RPMI8226 (cell line): Measurements from ENCODE around the gene TNS3.

Experiments
- DNase-seq: peaks from one replicate; pipeline ENCODE4 v3.0.0-alpha.2; 2015

TNS3 gene

DNA sequence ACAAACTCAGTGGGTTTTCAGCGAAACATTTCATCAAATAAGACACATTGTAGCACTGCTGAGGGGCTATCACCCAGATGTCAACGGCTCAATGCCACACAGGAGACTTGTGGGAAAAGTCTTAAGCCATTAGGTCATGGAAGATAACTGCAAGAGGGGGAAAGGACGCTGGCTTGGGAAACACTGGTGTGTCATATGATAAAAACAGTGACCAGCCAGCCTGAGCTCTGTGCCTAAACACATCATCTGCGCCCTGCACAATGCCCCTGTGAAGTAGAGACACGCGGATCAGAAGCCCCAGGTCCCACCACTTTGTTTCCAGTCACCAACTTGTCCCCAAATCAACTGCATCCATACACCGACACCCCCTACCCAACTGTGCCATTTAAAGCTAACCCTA, 116.7 kb downstream of the TNS3 start:
- no peak for DNase-seq

DNA sequence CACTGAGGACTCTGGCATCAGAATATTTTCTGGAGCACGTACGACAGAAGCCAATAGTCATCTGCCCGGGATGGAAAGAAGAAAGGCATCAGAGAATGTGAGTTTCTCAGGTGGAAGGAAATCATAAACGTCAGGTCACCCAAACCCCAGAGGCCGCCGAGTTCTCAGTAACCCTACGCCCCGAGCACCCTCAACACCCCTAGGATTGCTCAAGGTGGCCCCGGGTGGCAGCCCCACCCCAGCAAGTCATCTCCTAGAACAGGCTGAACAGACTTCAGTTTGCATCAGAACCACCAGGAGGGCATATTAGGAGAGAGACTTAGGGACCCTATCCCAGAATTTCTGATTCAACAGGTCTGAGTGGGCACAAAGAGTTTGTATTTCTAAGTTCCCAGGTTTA, 117.6 kb downstream of the TNS3 start:
- DNase-seq = no peak

DNA sequence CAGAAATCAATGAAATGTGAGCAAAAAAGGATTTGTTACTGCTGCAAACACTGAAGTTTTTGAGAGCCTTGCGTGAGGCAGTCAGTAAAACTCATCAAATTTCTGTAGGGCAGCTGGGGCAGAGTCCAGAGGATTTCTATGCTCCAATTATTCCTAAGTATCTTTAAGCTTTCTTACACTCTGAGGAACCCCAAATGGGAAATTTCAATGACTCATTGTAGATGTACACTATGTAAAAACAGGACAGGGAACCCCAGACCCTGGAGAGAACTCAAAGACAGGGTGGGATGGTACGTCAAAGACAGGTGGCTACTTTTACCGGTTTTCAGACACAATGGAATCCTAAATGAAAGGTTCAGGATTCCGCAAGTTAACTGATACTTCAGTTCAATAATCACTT, 120.2 kb downstream of the TNS3 start:
- DNase-seq = no peak

DNA sequence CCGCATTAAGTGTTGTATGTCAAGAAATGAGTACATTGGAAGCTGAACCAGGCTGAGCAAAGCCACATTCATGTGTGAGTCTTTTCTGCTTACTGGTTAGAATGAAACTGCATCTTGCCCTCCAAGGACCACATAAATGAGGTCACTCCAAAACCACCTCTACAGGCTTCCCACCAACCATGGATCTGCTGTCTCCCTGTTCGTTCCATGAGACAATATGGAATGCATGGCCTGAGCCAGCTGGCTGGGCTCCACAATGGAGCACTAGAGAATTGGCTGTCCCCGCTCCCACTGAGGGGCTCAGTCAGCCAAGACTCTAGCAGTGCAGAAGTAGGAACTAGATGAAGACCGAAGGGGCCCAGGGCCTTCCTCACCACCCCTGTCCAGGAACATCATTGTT, 120.8 kb downstream of the TNS3 start:
- DNase-seq = no peak

DNA sequence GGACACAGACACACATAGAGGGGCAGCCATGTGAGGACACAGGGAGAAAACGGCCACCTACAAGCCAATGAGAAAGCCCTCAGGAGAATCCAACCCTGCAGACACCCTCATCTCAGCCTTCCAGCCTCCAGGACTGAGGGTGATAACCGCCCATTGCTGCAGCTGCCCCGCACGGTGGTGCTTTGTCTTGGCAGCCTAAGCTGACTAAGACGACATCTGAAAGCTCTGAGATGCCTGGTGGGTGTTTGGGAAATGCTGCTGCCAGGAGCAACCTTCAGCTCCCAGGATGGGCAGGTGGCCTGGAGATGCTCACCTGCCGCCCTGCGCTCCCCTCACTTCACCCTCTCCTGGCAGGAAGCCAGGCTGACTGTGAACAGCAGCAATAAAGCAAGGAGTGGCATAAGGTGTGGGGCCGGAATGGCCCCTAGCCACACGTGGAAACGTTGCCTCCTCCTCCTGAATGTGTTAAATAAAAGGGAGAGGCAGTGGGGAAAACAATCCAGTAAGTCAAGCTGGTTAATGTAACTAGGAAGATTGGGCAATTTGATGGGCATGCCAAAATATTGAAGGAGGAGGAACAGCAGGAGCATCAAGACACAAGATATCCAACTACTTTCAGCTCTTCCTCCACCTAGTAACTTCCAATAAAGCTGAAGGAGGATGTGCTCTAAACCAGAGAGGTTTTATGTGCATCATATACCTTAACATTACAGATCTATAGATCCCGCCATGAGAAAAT, 121.5 kb downstream of the TNS3 start:
- DNase-seq = no peak

DNA sequence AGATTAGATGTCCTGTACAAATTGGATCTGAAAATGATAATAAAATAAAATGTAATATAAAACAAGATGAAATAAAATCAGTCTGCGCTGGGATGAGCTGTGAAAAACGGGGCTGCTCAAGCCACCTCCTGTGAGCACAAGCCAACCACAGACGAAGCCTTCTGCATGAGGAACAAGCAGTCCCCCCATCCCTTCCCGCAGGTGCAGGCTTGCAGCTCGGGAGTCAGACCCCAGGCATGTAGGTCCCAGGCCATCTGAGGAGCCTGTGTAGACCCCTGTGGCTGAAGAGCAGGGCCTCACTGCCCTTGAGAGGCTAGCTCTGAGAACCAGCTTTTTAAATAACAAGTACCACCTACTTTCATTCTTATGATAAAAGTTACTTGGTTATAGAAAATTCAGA, 123.4 kb downstream of the TNS3 start:
- no peak for DNase-seq

DNA sequence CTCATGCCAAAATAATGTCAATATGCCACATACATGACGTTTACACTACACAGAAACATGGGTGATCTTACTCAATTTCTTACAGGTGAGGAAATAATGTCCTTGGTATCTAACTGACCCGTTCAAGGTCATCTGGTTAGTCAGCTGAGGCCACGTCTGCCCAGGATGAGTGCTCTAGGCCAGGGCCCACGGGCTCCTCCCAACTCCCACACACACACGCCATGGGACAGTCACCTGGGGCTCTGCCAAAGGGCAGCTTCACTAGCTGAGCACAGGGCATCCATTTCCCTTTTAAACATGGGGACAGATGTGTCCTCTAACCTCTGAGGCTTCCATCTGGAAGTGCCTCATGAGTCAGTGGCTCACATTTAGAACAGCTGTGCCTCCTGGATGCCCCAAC, 123.9 kb downstream of the TNS3 start:
- DNase-seq = no peak

DNA sequence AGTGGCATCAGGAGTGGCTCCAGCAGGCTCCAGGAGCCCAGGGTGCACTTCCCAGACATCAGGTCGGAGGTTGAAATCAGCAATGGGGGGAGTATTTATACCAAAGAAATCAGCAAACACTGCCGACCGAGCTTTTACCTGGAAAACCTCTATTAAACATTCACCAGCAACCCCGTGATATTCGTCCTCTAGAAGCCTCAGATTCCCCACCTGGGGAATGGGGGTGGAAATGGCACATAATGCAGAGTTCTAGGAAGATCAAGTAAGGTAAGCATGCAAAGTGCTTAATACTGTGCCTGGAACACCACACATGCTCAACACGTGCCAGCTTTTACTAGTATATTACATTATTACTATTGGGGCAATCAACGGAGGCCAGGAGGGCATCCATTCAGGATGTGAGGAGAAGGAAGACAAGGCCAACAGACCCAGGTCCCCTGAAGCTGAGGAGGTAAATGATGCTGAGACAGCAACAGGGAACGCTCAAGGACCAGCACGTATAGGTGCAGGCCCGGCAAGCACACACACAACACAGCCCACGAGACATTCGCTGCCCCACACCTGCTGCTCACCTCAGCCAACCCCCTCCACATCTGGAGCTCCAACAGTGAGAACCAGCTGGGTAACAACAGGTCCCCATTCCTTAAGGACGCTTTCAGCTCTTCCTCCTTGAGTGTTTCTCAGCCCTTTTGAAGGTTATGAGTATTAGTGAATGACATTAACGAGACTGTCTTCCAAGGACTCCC, 125.5 kb downstream of the TNS3 start:
- DNase-seq = no peak

DNA sequence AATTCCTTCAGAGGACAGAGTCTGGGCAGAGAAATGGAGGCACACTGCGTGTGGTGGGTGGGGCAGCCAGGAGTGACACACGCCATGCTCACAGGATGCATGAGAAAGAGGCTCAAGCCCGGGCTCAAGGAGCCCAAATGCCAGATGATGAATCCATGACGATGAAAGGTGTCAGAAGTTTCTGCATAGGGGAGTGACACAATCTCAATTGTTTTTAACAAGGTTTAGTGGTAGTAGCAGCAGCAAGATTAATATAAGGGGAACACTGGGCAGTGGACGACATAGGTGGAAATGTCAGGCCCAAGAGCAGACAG, 126.1 kb downstream of the TNS3 start:
- DNase-seq = no peak

DNA sequence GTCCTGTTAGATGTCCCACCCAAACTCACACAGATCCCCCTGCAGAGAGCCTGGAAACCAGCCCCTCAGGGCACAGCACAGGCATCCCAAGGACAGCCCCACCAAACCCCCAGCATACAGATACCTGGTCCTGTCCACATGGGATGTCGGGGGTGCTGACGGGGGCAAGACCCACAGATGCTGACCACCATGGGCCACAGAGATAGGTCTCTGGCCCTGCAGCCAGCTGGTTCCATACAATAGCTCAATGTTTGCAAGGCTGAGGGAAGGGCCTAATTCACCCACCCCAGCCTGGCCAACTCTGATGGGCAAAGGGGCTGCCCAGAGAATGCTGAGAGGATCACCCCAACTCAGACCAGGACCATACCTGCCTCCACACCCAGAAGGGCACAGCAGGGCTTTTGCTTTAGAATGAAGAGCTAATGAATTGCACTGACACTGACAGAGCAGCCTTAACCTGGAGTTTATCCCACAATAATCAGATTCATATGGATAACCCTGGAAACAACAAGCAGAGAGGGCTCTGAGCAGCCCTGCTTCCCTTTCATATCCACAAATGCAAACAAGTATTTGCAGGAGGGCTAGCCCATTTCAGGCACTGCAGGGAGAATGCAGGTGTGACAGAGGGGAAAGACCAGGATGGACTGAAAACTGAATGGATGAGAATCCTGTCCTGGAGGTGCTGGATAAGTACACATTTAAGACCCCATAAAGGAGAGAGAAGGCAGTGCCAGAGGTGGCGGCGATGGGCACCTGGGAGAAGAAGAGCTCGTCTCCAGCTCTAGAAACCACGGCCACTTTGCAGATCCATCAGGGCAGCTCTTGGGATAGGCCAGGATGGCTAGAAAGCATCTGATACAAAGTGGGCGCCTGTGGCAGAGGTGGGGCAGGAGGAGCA, 126.7 kb downstream of the TNS3 start:
- no peak for DNase-seq

DNA sequence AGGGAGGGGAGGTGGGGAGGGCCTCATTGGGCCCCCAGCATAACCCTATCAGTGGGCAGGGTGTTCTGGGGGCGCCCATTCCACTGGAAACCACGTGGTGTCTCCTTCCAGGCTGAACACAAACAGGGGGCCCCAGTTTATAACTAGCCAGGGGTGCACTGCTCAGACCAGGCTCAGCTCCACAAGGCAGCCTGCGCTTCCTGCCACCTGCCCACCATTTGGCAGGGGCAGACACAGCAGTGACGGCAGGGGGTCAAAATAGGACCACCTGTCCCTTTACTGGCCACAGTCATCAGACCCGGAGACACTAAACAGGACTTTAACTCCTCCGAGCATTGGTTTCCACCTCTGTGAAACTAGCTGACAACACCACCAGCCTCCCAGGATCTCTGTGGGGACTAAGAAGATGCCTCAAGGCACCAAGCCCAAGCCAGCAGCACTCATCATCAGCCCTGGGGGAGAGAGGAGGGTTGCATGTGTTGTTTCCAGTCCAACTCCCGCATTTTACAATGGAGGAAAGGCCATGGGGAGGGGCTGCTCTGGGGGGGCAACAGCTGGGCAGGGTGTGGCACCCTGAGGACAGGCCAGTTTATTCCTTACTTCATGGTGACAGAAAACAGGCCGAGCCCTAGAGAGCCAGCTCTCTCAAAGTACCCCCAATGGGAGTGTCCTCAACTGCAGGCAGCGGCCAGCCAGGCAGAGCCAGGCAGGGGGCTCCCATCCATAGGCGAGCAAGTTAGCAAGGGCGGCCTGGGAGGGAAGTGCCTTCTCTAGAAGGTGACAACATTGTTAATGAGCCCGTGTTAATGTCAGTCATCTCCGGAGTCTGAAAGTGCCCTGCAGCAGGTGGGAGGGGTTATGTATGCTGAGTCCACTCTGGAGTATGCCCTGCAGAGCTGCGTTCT, 127.6 kb downstream of the TNS3 start:
- DNase-seq = no peak

DNA sequence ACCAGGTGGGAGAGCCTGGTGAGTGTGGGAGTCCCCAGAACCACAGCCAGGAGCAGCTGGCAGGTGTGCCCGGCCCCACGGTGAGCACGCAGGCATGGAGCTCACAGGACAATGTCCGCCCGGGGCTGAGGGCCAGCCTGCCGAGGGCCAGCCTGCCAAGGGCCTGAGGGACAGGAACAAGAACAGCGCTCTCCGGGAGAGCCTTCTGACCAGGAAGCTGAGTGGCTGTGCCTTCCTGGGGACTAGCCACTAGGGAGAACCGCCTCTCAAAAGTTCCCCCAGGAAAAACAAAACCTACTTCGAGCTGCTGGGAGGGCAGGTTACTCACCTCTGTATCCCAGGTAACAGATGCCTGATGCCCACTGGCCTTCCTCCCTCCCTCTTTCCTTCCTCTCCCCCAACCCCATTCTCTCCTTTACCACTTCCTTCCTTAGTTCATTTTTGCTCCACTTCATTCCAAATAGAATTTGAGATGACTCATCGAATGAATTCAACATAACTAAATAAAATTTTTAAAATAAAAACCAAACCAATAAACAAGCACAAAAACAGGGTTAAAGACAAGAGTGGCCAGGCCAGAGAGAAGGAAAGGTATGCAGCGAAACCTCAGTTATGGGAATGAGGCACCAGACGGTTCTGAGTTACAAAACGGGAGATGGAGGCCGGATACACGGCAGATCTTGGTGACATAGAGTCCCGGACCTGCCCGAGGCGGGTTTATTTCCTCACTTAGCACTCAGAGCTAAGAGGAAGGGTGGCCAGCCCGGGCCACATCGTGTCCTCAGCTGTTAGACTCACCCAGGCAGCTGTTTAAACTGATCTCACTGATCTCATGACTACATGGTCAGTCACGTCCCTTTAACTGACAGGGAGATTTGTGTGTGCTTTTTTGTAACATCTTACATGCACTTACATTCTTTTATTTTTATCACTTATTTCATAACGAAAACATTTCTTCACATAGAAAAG, 128.5 kb downstream of the TNS3 start:
- no peak for DNase-seq

DNA sequence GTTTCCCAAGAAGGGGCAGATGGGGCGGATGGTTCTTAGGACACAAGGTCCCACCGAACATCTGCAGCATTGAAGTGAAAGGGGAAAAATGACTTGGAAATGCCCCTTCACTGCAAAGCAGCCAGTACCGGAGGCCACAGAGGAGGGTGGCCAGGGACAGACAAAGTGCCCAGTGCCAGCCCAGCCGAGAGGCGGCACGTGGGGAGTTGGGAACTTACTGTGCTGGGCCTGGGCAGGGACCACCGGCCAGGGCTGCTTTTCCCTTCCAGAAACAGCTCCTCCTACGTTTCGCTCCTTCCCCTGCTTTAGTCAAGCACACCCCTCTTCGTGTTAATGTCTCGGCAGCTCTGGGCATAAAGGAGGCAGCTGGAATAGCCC, 129.2 kb downstream of the TNS3 start:
- no peak for DNase-seq

DNA sequence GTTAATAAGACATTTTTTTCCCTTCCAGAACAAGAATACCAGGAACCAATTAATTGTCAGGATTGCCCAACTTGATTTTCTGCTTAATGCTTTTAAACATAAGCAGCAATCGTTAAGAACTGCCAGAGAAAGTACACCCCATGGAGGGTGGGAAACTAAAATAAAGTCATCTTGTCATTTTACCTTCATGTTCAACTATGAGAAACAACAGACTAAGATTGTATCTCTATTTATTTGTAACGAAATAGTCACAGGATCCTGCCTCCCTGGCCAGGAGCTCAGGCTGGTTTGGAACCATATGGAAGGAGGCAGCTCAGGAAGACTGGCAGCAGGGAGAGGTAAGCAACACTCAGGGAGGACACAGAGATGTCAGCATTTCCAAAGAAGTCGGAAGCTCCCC, 129.6 kb downstream of the TNS3 start:
- DNase-seq = no peak

DNA sequence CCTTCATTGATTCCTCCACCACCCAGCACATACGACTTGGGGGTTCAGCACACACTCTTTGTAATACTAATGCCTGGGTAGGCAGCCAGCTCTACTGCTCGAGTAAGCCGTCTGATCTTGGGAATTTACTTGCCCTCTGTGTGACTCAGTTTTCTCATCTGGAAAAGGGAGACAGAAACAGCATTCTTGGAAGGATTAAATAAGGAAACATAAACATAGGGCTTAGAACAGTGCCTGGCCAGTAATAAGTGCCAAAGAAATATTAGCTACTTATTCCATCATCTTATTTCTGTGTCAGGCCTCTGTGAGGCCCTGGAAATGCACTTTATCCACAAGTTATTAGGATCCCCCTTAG, 130.1 kb downstream of the TNS3 start:
- DNase-seq = no peak

DNA sequence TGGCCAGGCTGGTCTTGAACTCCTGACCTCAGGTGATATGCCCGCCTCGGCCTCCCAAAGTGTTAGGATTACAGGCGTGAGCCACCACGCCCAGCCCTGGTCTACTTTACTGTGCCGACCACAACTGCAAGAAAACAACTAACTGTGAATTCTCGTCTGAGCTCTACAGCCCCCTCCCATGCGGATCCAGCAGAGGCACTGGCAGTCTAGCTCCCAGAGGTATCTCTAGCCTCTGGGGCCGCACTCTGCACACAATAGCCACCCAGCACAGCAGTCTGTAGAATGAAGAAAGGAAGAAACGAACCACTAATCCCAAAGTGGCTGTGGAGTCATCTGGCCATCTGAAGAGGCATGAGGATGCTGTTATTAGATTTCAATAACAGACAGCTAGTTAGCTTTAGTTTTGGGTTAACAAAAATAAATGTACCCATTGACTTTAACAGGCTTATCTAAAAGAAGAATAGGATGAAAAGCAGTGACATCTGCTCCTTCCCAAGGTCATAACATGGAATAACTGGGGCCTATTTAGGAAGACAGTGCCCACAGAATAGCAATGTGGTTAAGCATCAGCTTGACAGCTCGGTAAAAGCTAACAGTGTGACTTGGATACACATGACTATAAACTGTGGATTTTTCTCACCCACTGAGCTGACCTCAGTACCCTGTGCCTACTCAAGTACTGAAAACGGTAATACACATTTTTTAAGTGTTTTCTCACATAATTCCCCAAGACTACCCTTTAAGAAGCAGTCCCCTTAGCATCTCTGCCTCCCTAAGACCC, 131.9 kb downstream of the TNS3 start:
- no peak for DNase-seq

DNA sequence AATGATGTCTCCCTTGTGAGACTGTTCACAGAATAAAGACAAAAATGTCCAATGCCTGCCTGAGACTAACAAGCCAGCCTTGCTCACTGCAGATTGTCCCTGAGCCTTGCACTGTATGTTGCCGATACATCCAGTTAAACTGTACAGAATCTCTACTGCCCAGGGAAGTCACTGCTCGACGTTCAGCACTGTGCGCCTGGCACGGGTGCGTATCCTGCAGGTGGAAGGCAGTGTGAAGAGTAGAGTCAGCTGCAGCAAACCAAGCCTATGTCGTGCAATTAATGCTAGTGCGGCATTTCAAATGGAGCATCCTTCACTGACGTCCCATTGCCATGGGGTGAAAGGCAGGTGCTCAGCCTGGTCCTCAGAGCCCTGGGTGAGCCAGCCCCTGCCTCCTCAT, 132.9 kb downstream of the TNS3 start:
- no peak for DNase-seq

DNA sequence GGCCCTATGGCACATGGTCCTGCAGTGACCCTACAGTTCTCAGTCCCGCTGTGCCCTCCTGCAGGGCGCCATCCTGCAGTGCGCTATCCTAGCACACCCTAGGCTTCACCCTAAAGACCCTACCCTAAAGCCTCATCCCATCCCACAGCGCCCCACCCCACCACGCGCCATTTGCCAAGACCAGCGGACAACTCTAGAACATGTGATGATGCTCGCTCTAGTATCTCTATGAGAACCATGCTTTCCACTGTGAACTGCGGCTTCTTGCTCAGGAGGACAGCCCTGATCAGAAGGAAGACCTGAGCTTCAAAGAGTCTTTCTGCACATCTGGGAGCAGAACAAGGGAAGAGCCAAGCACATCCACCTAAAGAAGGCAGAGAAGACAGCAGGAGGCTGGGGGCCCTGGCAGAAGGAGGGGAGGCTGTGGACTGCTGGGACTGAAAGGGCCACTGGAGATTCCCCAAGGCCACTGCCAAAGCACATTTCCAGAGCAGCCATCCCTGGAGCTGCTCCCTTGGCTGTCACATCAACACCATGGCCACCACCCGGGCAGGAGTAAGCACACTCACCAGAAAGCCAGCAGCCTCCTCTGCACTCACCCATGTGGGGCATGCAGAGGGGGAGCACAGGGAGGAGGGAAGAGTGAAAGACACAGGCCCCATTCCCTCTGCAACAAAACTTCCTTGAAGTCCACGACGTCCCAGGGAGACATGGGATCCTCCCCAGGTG, 134.1 kb downstream of the TNS3 start:
- DNase-seq = no peak

DNA sequence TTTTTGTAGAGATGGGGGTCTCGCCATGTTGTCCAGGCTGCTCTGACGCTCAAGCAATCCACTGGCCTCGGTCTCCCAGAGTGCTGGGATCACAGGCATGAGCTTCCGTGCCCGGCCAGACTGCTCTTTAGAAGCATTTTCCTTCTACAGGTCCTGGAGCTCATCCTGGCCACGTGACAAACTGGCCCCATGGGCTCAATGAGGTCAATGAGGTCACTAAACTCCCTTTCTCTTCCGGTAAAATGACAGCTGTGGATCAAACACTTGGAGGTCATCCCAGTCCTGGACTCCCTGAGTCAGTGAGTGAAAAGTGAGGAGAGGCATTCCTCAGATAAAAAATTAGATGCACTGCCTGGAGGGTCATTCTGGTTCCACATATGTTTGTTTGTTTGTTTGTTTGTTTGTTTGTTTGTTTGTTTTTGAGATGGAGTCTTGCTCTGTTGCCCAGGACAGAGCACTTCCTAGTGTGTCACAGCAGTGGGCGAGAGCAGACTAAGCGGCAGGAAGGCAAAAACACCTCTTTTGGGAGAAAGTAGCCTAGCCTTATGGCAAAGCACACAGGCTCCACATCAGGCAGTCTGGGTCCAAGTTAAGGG, 134.9 kb downstream of the TNS3 start:
- no peak for DNase-seq
